ENCODE results near the gene MICALL2. TPM values are rescaled to one million over a fixed set of nuclear protein-coding genes. Genes with fewer than 3 reads are reported as not detected.
A peak's percentile ranks its signal among the peaks of the same experiment; 100 is the strongest.

The MICALL2 gene
- polyA plus RNA-seq, 2 donors, result 20.9 to 50.7 TPM

DNA sequence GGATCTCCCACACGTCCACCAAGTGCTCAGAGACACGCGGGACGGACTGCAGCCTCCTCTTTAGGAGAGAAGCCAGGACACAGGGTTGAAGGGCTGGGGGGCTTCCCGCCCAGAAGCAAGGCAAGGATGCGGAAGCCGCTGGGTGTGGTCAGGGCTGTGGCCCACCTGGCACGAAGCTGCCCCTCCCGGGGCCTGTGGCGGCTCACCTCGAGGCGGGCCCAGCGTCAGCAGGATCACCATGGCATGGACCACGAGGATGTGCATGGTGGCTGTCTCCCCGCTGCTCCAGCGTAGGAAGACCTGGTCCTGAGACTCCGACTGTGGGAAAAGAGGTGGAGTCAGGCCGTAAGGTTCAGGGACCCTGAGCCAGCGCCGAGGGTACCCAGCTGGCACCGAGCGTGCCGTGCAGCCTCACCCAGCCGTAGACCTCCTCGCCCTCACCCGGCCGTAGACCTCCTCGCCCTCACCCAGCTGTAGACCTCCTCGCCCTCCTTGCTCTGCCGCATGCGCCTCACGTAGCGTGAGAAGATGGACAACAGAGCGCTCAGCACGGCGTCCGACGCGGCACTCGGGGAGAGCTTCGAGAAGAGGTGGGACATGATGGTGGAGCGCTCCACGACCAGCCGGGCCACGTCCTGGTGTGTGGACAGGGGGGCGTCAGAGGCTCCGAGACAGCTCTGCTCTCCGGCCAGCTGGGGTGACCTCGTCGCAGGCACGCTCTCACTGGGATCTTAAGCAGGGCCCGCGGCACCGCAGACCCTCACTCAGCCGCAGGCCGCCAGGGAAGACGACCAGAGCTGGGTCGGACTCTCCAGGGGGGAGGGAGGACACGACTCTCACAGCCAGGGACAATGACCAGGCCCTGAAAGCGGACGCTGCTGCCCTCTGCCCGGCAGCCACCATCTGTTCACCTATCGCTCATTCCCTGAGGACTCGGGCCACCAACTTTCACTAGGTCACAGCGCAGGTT is 24.6 kb upstream of the MICALL2 start:
- WGBS, 2 donors, result 91 to 94% methylated on average over 61 to 65 of the region's 65 CpGs
- Histone ChIP-seq H3K4me3 (ENCODE audit: low read depth in 1 of 2, low read length in 2 of 2) (no peak overlapping the region), H3K4me1 (ENCODE audit: control insufficient read depth in 2 of 2, insufficient read depth in 2 of 2, low read length in 1 of 2) (no peaks in the 10 kb centered on the region), H3K27ac (ENCODE audit: low read depth in 2 of 2, low read length in 1 of 2) (no peak overlapping the region), H3K9me3 (ENCODE audit: control insufficient read depth in 2 of 2, insufficient read depth in 1 of 2, low read depth in 1 of 2, low read length in 1 of 2) (no peaks in the 10 kb centered on the region), H3K27me3 (ENCODE audit: control insufficient read depth in 1 of 2, insufficient read depth in 2 of 2, low read length in 2 of 2) (no peaks in the 10 kb centered on the region), H3K36me3 (ENCODE audit: control insufficient read depth in 2 of 2, insufficient read depth in 2 of 2, low read length in 1 of 2) (peaks cover 3 to 86% of the 10 kb centered on the region in 2 donors)

DNA sequence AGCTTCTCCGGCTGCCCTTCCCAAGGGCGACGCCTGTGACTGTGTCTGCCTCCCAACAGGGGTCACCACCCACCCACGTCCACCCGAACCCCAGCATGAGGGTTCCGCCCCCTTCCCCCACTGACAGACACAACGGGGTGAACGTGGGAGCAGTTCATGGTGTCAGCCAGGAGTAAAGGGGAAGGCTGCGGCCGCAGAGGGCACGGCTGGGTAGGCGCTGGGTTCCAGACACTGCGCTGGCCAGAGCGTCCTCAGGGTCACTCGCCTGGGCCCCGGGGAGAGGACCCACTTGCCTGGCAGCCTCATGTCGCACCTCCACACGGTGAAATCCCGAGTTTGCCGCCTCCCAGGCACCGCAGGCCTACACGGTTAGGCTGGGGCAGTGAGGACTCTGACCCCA is 23.8 kb upstream of the MICALL2 start:
- no peak overlapping the region for H3K27ac ChIP-seq (ENCODE audit: low read depth in 2 of 2, low read length in 1 of 2)
- 87 to 90% methylated on average over 22 of the region's 22 CpGs for WGBS, 2 donors
- peaks cover 8 to 87% of the 10 kb centered on the region in 2 donors for H3K36me3 ChIP-seq (ENCODE audit: control insufficient read depth in 2 of 2, insufficient read depth in 2 of 2, low read length in 1 of 2)
- H3K4me3 ChIP-seq (ENCODE audit: low read depth in 1 of 2, low read length in 2 of 2), result no peak overlapping the region
- no peaks in the 10 kb centered on the region for H3K27me3 ChIP-seq (ENCODE audit: control insufficient read depth in 1 of 2, insufficient read depth in 2 of 2, low read length in 2 of 2)
- no peaks in the 10 kb centered on the region for H3K4me1 ChIP-seq (ENCODE audit: control insufficient read depth in 2 of 2, insufficient read depth in 2 of 2, low read length in 1 of 2)
- no peaks in the 10 kb centered on the region for H3K9me3 ChIP-seq (ENCODE audit: control insufficient read depth in 2 of 2, insufficient read depth in 1 of 2, low read depth in 1 of 2, low read length in 1 of 2)

DNA sequence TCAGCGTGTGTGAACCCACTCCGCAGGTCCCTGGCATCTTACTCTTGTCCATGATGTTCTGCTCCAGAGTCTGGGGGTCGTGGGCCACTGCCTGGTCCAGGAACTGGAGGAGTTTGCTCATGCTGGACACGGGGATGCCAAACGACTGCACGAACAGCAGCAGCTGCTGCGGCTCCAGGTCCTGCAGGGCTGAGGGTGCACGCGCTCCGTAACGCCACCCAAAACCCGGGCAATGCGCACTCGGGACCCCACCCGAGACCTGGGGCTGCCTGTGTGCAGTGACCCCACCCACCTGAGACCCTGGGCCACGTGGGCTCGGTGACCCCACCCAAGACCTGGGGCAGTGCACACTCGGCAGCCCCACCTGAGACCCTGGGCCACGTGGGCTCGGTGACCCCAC is 22.0 kb upstream of the MICALL2 start:
- Histone ChIP-seq H3K36me3 (ENCODE audit: control insufficient read depth in 2 of 2, insufficient read depth in 2 of 2, low read length in 1 of 2) (peaks cover 18 to 84% of the 10 kb centered on the region in 2 donors), H3K27me3 (ENCODE audit: control insufficient read depth in 1 of 2, insufficient read depth in 2 of 2, low read length in 2 of 2) (no peaks in the 10 kb centered on the region), H3K27ac (ENCODE audit: low read depth in 2 of 2, low read length in 1 of 2) (no peak overlapping the region), H3K9me3 (ENCODE audit: control insufficient read depth in 2 of 2, insufficient read depth in 1 of 2, low read depth in 1 of 2, low read length in 1 of 2) (no peaks in the 10 kb centered on the region), H3K4me1 (ENCODE audit: control insufficient read depth in 2 of 2, insufficient read depth in 2 of 2, low read length in 1 of 2) (no peaks in the 10 kb centered on the region), H3K4me3 (ENCODE audit: low read depth in 1 of 2, low read length in 2 of 2) (no peak overlapping the region)
- 77 to 88% methylated on average over 20 of the region's 20 CpGs for WGBS, 2 donors

DNA sequence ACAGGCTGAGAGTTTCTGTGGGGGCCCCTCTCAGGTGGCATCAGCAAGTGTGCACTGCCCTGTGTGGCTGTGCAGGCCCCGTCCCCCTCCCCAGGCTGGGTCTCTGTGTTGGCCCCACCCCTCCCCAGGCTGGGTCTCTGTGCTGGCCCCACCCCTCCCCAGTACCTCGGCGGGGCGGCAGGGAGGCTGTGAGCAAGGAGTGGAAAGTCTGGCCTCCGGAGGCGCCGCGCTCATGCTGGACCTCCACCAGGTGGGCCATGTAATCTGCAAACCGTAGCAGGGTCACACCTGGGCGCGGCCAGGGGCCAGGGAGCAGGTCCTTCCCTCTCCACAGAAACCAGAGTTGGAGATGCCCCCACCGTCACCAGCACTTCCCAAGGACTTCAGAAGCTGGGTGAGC is 21.4 kb upstream of the MICALL2 start:
- Histone ChIP-seq H3K27me3 (ENCODE audit: control insufficient read depth in 1 of 2, insufficient read depth in 2 of 2, low read length in 2 of 2) (no peaks in the 10 kb centered on the region), H3K36me3 (ENCODE audit: control insufficient read depth in 2 of 2, insufficient read depth in 2 of 2, low read length in 1 of 2) (peaks cover 18 to 90% of the 10 kb centered on the region in 2 donors), H3K4me1 (ENCODE audit: control insufficient read depth in 2 of 2, insufficient read depth in 2 of 2, low read length in 1 of 2) (no peaks in the 10 kb centered on the region), H3K9me3 (ENCODE audit: control insufficient read depth in 2 of 2, insufficient read depth in 1 of 2, low read depth in 1 of 2, low read length in 1 of 2) (no peaks in the 10 kb centered on the region), H3K4me3 (ENCODE audit: low read depth in 1 of 2, low read length in 2 of 2) (no peak overlapping the region), H3K27ac (ENCODE audit: low read depth in 2 of 2, low read length in 1 of 2) (no peak overlapping the region)
- WGBS, 2 donors, result 86 to 92% methylated on average over 9 to 12 of the region's 12 CpGs

DNA sequence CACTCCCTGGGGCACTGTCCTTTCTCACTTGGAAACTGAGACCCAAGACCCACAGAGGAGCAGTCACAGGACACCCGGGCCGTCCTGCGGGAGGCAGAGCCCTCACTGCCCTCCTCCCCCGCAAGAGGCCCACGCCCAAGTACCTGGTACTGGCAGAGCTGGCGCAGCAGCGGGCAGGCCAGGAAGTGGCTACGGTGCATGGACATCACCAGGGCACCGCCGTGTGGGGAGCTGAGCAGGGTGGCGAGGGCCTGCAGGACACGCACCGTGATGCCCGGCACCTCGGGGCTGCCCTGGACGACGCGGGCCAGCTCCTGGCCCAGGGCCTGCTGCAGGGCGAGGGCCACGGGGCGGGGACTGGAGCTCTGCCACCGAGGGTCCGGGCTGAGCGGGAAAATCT is 20.0 kb upstream of the MICALL2 start:
- WGBS, 2 donors, result 85 to 88% methylated on average over 19 to 24 of the region's 24 CpGs
- Histone ChIP-seq H3K27me3 (ENCODE audit: control insufficient read depth in 1 of 2, insufficient read depth in 2 of 2, low read length in 2 of 2) (no peaks in the 10 kb centered on the region), H3K27ac (ENCODE audit: low read depth in 2 of 2, low read length in 1 of 2) (no peak overlapping the region), H3K9me3 (ENCODE audit: control insufficient read depth in 2 of 2, insufficient read depth in 1 of 2, low read depth in 1 of 2, low read length in 1 of 2) (no peaks in the 10 kb centered on the region), H3K36me3 (ENCODE audit: control insufficient read depth in 2 of 2, insufficient read depth in 2 of 2, low read length in 1 of 2) (peaks cover 18 to 86% of the 10 kb centered on the region in 2 donors), H3K4me1 (ENCODE audit: control insufficient read depth in 2 of 2, insufficient read depth in 2 of 2, low read length in 1 of 2) (peaks cover 3 to 5% of the 10 kb centered on the region in 2 donors), H3K4me3 (ENCODE audit: low read depth in 1 of 2, low read length in 2 of 2) (no peak overlapping the region)

DNA sequence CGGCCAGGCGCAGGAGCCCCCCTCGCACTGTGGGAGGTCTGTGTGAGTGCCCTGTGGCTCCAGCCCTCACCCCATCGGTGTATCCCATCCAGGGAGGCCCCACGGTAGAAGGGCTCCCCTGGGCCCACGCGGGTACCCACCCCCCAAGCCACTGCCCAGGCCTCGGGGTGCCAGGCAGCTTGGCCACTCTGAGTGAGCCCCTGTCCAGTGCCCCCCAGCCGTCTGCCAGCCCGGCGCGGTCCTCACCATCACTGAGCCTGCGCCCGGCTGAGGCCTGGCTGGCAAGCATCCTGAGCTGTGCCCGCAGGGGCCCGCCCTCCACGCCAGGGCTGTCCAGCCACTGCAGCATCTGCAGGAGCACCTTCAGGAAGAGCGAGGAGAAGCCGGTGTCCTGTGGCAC is 19.2 kb upstream of the MICALL2 start:
- Histone ChIP-seq H3K27ac (ENCODE audit: low read depth in 2 of 2, low read length in 1 of 2) (no peak overlapping the region), H3K4me3 (ENCODE audit: low read depth in 1 of 2, low read length in 2 of 2) (no peak overlapping the region), H3K9me3 (ENCODE audit: control insufficient read depth in 2 of 2, insufficient read depth in 1 of 2, low read depth in 1 of 2, low read length in 1 of 2) (no peaks in the 10 kb centered on the region), H3K4me1 (ENCODE audit: control insufficient read depth in 2 of 2, insufficient read depth in 2 of 2, low read length in 1 of 2) (peaks cover 3 to 13% of the 10 kb centered on the region in 2 donors), H3K27me3 (ENCODE audit: control insufficient read depth in 1 of 2, insufficient read depth in 2 of 2, low read length in 2 of 2) (no peaks in the 10 kb centered on the region), H3K36me3 (ENCODE audit: control insufficient read depth in 2 of 2, insufficient read depth in 2 of 2, low read length in 1 of 2) (peaks cover 18 to 81% of the 10 kb centered on the region in 2 donors)
- WGBS, 2 donors, result 91 to 92% methylated on average over 19 of the region's 19 CpGs

DNA sequence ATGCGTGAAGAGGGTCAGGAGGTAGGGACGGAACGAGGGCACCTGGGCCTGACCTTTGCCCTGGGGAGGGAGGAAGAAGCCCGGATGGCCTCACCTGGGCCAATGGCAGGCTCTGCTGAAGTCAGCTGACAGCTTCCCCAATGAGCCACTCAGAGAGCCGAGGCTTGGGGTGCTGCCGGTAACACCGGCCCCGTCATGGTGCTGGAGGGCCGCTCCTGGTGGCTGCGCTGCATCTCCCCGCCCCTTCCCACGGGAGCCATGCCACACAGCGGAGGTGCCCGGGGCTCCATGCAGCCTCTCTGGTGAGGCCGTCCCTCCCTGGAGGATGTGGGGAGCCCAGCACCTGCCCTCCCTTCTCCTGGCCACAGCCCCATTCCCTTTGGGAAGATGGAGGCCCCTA is 17.6 kb upstream of the MICALL2 start:
- no peaks in the 10 kb centered on the region for H3K27me3 ChIP-seq (ENCODE audit: control insufficient read depth in 1 of 2, insufficient read depth in 2 of 2, low read length in 2 of 2)
- peaks cover 3 to 13% of the 10 kb centered on the region in 2 donors for H3K4me1 ChIP-seq (ENCODE audit: control insufficient read depth in 2 of 2, insufficient read depth in 2 of 2, low read length in 1 of 2)
- no peak overlapping the region for H3K4me3 ChIP-seq (ENCODE audit: low read depth in 1 of 2, low read length in 2 of 2)
- H3K27ac ChIP-seq (ENCODE audit: low read depth in 2 of 2, low read length in 1 of 2), result no peak overlapping the region
- 90% methylated on average over 14 to 15 of the region's 15 CpGs for WGBS, 2 donors
- peaks cover 21 to 78% of the 10 kb centered on the region in 2 donors for H3K36me3 ChIP-seq (ENCODE audit: control insufficient read depth in 2 of 2, insufficient read depth in 2 of 2, low read length in 1 of 2)
- no peaks in the 10 kb centered on the region for H3K9me3 ChIP-seq (ENCODE audit: control insufficient read depth in 2 of 2, insufficient read depth in 1 of 2, low read depth in 1 of 2, low read length in 1 of 2)

DNA sequence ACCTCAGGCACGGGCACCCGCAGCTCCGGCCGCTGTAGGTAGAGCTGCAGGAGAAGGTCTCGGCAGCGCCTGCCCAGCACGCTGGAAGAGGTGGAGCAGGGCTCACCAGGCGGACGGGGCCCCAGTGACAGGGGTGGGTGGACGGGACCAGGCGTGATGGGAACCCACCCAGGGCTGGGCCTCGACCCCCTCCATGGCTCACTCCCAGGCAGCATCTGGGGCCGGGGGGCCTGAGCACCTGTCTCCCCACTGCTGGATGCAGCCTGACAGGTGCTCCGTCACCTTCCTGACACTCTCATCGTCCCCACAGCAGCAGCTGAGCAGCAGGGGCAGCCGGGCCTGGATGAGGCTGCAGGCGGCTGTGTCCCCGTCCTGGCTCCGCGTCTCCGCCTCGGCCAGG is 16.7 kb upstream of the MICALL2 start:
- peaks cover 19 to 73% of the 10 kb centered on the region in 2 donors for H3K36me3 ChIP-seq (ENCODE audit: control insufficient read depth in 2 of 2, insufficient read depth in 2 of 2, low read length in 1 of 2)
- no peaks in the 10 kb centered on the region for H3K9me3 ChIP-seq (ENCODE audit: control insufficient read depth in 2 of 2, insufficient read depth in 1 of 2, low read depth in 1 of 2, low read length in 1 of 2)
- peaks cover 3 to 13% of the 10 kb centered on the region in 2 donors for H3K4me1 ChIP-seq (ENCODE audit: control insufficient read depth in 2 of 2, insufficient read depth in 2 of 2, low read length in 1 of 2)
- no peaks in the 10 kb centered on the region for H3K27me3 ChIP-seq (ENCODE audit: control insufficient read depth in 1 of 2, insufficient read depth in 2 of 2, low read length in 2 of 2)
- no peak overlapping the region for H3K27ac ChIP-seq (ENCODE audit: low read depth in 2 of 2, low read length in 1 of 2)
- WGBS, 2 donors, result 94 to 96% methylated on average over 19 to 22 of the region's 22 CpGs
- no peak overlapping the region for H3K4me3 ChIP-seq (ENCODE audit: low read depth in 1 of 2, low read length in 2 of 2)

DNA sequence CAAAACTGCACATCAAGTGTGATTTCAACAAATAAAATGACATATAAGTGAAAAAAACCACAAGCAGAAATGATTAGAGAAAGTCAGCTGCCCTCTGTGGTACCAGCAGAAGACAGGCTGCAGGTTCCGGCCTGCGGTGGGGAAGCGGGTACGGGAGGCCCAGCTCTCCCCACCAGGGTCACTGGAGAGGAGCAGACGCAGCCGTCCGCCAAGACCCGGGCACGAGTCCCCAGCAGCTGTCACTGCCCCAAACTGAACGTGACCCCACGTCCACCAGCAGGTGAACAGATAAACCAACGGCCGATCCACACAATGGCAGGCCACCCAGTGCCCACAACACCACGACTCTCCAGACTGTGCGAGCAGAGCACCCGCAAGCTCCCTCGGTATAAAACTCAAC is 16.1 kb upstream of the MICALL2 start:
- H3K9me3 ChIP-seq (ENCODE audit: control insufficient read depth in 2 of 2, insufficient read depth in 1 of 2, low read depth in 1 of 2, low read length in 1 of 2), result no peaks in the 10 kb centered on the region
- peaks cover 3 to 13% of the 10 kb centered on the region in 2 donors for H3K4me1 ChIP-seq (ENCODE audit: control insufficient read depth in 2 of 2, insufficient read depth in 2 of 2, low read length in 1 of 2)
- H3K27ac ChIP-seq (ENCODE audit: low read depth in 2 of 2, low read length in 1 of 2), result no peak overlapping the region
- no peaks in the 10 kb centered on the region for H3K27me3 ChIP-seq (ENCODE audit: control insufficient read depth in 1 of 2, insufficient read depth in 2 of 2, low read length in 2 of 2)
- 93 to 94% methylated on average over 17 of the region's 17 CpGs for WGBS, 2 donors
- H3K4me3 ChIP-seq (ENCODE audit: low read depth in 1 of 2, low read length in 2 of 2), result no peak overlapping the region
- peaks cover 18 to 73% of the 10 kb centered on the region in 2 donors for H3K36me3 ChIP-seq (ENCODE audit: control insufficient read depth in 2 of 2, insufficient read depth in 2 of 2, low read length in 1 of 2)

DNA sequence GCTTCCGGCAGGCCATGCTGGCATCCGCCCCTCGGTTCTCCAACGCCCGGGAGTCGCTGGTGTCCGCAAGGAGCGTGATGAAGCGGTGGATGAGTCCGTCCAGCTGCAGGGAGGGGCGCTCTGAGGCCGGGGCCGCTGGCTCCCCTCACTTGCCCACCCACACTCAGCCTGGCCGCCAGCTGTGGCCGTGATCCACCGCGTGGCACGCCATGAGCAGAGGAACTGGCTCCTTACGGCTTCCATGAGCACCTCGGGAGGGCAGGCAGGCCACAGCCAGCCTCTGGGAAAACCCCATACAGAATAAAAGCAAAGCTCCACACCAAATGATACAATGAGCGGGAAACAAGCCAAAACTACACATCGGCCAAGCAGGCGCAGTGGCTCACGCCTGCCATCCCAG is 15.5 kb upstream of the MICALL2 start:
- Histone ChIP-seq H3K27ac (ENCODE audit: low read depth in 2 of 2, low read length in 1 of 2) (peak overlapping the region; percentile 69 to 75), H3K4me1 (ENCODE audit: control insufficient read depth in 2 of 2, insufficient read depth in 2 of 2, low read length in 1 of 2) (peaks cover 3 to 13% of the 10 kb centered on the region in 2 donors), H3K9me3 (ENCODE audit: control insufficient read depth in 2 of 2, insufficient read depth in 1 of 2, low read depth in 1 of 2, low read length in 1 of 2) (no peaks in the 10 kb centered on the region), H3K27me3 (ENCODE audit: control insufficient read depth in 1 of 2, insufficient read depth in 2 of 2, low read length in 2 of 2) (no peaks in the 10 kb centered on the region), H3K36me3 (ENCODE audit: control insufficient read depth in 2 of 2, insufficient read depth in 2 of 2, low read length in 1 of 2) (peaks cover 18 to 74% of the 10 kb centered on the region in 2 donors), H3K4me3 (ENCODE audit: low read depth in 1 of 2, low read length in 2 of 2) (no peak overlapping the region)
- 47 to 78% methylated on average over 24 of the region's 24 CpGs for WGBS, 2 donors
